22Rv1 (cell line): ENCODE data around the gene ST8SIA1.

Source experiments
- ZFX ChIP-seq: fragments of 450-650 bp; IDR thresholded peaks from 2 replicates; pipeline ENCODE4 v1.6.1; 2017; ENCODE audit warnings: antibody characterized with exemption, borderline replicate concordance
- TF ChIP-seq, protein P1 (sequence below): fragments of 450-650 bp; IDR thresholded peaks from 2 replicates; pipeline ENCODE4 v1.5.1; 2017; ENCODE audit warnings: mild to moderate bottlenecking

- no peak for TF ChIP-seq ZFX
- TF ChIP-seq, protein P1, sequence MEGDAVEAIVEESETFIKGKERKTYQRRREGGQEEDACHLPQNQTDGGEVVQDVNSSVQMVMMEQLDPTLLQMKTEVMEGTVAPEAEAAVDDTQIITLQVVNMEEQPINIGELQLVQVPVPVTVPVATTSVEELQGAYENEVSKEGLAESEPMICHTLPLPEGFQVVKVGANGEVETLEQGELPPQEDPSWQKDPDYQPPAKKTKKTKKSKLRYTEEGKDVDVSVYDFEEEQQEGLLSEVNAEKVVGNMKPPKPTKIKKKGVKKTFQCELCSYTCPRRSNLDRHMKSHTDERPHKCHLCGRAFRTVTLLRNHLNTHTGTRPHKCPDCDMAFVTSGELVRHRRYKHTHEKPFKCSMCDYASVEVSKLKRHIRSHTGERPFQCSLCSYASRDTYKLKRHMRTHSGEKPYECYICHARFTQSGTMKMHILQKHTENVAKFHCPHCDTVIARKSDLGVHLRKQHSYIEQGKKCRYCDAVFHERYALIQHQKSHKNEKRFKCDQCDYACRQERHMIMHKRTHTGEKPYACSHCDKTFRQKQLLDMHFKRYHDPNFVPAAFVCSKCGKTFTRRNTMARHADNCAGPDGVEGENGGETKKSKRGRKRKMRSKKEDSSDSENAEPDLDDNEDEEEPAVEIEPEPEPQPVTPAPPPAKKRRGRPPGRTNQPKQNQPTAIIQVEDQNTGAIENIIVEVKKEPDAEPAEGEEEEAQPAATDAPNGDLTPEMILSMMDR = no peak
Observed at GRCh38 chr12:22262309-22262708, 72.2 kb downstream of the ST8SIA1 start.
